Keratinocyte (primary cell): Measurements from ENCODE around the gene CDKAL1. TPM values are rescaled to one million over a fixed set of nuclear protein-coding genes. Genes with fewer than 3 reads are reported as not detected.

ENCODE experiments used
- DNase-seq: peaks from one replicate; pipeline ENCODE4 v3.0.0-alpha.2; 2011; ENCODE audit warnings: low read depth, missing footprints, low spot score
- FAIRE-seq: peaks from 2 replicates; lab custom pipeline; 2011; peaks lifted over from hg19 to GRCh38; lab: Jason Lieb, UNC
- H2AFZ ChIP-seq: 2 replicates; pipeline ENCODE4 v1.6.0; 2012; ENCODE audit warnings: low read length, control low read depth, inconsistent platforms; ENCODE audit not compliant: control insufficient read depth
- H3K27ac ChIP-seq: 2 replicates; pipeline ENCODE4 v1.5.1; 2011; ENCODE audit warnings: low read length; ENCODE audit not compliant: control insufficient read depth, insufficient read depth
- H3K27me3 ChIP-seq: 3 replicates; pipeline ENCODE4 v1.6.0; 2011; ENCODE audit warnings: low read length; ENCODE audit not compliant: control insufficient read depth, insufficient read depth; ENCODE audit errors: extremely low read depth
- H3K36me3 ChIP-seq, 2 experiments: 2 replicates in 1 of 2; 3 replicates in 1 of 2; pipeline ENCODE4 v1.5.1; 2011; ENCODE audit warnings: low read length in 2 of 2, mild to moderate bottlenecking in 1 of 2; ENCODE audit not compliant: control insufficient read depth in 2 of 2, insufficient read depth in 2 of 2; ENCODE audit errors: extremely low read depth in 1 of 2
- H3K4me1 ChIP-seq: 3 replicates; pipeline ENCODE4 v1.5.1; 2011; ENCODE audit warnings: low read length; ENCODE audit not compliant: control insufficient read depth, insufficient read depth; ENCODE audit errors: extremely low read depth
- H3K4me2 ChIP-seq: 3 replicates; pipeline ENCODE4 v1.6.0; 2011; ENCODE audit warnings: low read depth, low read length; ENCODE audit not compliant: control insufficient read depth, insufficient read depth; ENCODE audit errors: extremely low read depth
- H3K4me3 ChIP-seq, 3 experiments: fragments of 200-600 bp in 1 of 3; sonication (generic) in 1 of 3; 2 replicates in 2 of 3; 3 replicates in 1 of 3; pipeline ENCODE4 v1.5.1; 2011 to 2016; ENCODE audit warnings: low read length in 3 of 3, mild to moderate bottlenecking in 3 of 3, control low read depth in 2 of 3, inconsistent platforms in 1 of 3, low read depth in 1 of 3, mixed read lengths in 1 of 3, mixed run types in 1 of 3, moderate library complexity in 1 of 3; ENCODE audit not compliant: control insufficient read depth in 2 of 3, insufficient read depth in 2 of 3; ENCODE audit errors: extremely low read depth in 1 of 3
- H3K79me2 ChIP-seq: 2 replicates; pipeline ENCODE4 v1.6.0; 2012; ENCODE audit warnings: low read length; ENCODE audit not compliant: control insufficient read depth, insufficient read depth
- H3K9ac ChIP-seq: 3 replicates; pipeline ENCODE4 v1.6.0; 2011; ENCODE audit warnings: low read length; ENCODE audit not compliant: control insufficient read depth, insufficient read depth; ENCODE audit errors: extremely low read depth
- H3K9me1 ChIP-seq: 3 replicates; pipeline ENCODE4 v1.6.0; 2011; ENCODE audit warnings: low read length; ENCODE audit not compliant: control insufficient read depth, insufficient read depth; ENCODE audit errors: extremely low read depth
- H3K9me3 ChIP-seq: 2 replicates; pipeline ENCODE4 v1.5.1; 2012; ENCODE audit warnings: low read depth, low read length; ENCODE audit not compliant: control insufficient read depth
- H4K20me1 ChIP-seq: 3 replicates; pipeline ENCODE4 v1.6.0; 2011; ENCODE audit warnings: low read length; ENCODE audit not compliant: control insufficient read depth, insufficient read depth; ENCODE audit errors: extremely low read depth
- EZH2 ChIP-seq: IDR thresholded peaks from one replicate; pipeline ENCODE4 v1.6.1; 2012; ENCODE audit warnings: inconsistent platforms, mild to moderate bottlenecking, low read length, moderate library complexity
- dilution Hi-C: fragments of 300-500 bp; cut with MboI; formaldehyde crosslinking; loops from one replicate; pipeline ENCODE4 v1.7.0; 2020; ENCODE audit warnings: low sequenced_read_pairs; ENCODE audit not compliant: extremely low pct_ligation_motif_present
- polyA plus RNA-seq, 5 experiments: library from polyadenylated mRNA; depleted of rRNA in 3 of 5; stranded (reverse) in 3 of 5; stranded (forward) in 1 of 5; unstranded in 1 of 5; fragments of >200 nt; gene quantifications; 1 replicate in 1 of 5; 2 replicates in 3 of 5; 3 replicates in 1 of 5; pipeline versions ENCODE4 v1.2.1 to v1.2.3, GENCODE V29; 2011 to 2012; ENCODE audit warnings: missing spikeins in 2 of 5, low read depth in 1 of 5, low replicate concordance in 1 of 5
- TF ChIP-seq, protein P1 (sequence below), 3 experiments: IDR thresholded peaks in 1 of 3; conservative IDR thresholded peaks in 1 of 3; optimal IDR thresholded peaks in 1 of 3; 2 replicates in 2 of 3; 3 replicates in 1 of 3; pipeline versions ENCODE3 to v1.5.1; 2011; ENCODE audit warnings: low read length in 3 of 3, mild to moderate bottlenecking in 3 of 3, moderate library complexity in 2 of 3, control low read depth in 1 of 3, inconsistent platforms in 1 of 3; ENCODE audit not compliant: insufficient read depth in 2 of 3; ENCODE audit errors: extremely low read depth in 1 of 3

The CDKAL1 gene
- polyA plus RNA-seq, 1 donor (not counting 4 experiments of a cell fraction or from before 2014, with no cell fraction given): 5.6 TPM

DNA sequence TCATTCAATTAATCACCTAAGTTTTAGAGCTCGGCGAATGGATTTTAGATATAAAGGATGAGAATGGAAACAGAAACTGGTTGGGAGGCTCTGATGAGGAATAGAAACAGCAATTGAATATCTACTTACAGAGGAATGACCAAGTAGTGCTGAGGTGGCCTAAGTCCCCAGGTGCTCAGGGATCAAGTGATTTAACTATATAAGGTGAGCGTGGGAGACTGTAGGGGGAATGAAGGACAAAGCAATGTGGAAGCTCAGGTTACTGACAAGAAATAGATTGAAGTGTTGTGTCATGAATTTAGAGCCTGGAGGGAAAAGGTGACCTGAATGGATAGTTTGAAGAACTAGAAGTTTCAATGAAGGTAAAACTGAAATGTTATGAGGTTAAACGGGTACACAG is 563.9 kb downstream of the CDKAL1 start:
- Histone ChIP-seq H2AFZ (no peak overlapping the region), H3K9me3 (no peaks in the 10 kb centered on the region), H3K9me1 (no peaks in the 10 kb centered on the region), H3K4me2 (no peak overlapping the region), H3K9ac (no peak overlapping the region), H3K4me1 (no peaks in the 10 kb centered on the region), H3K4me3 (no peak overlapping the region), H3K79me2 (no peaks in the 10 kb centered on the region), H3K27ac (no peak overlapping the region), H4K20me1 (no peaks in the 10 kb centered on the region), H3K27me3 (no peaks in the 10 kb centered on the region), H3K36me3 (no peaks in the 10 kb centered on the region)
- TF ChIP-seq, protein P1, sequence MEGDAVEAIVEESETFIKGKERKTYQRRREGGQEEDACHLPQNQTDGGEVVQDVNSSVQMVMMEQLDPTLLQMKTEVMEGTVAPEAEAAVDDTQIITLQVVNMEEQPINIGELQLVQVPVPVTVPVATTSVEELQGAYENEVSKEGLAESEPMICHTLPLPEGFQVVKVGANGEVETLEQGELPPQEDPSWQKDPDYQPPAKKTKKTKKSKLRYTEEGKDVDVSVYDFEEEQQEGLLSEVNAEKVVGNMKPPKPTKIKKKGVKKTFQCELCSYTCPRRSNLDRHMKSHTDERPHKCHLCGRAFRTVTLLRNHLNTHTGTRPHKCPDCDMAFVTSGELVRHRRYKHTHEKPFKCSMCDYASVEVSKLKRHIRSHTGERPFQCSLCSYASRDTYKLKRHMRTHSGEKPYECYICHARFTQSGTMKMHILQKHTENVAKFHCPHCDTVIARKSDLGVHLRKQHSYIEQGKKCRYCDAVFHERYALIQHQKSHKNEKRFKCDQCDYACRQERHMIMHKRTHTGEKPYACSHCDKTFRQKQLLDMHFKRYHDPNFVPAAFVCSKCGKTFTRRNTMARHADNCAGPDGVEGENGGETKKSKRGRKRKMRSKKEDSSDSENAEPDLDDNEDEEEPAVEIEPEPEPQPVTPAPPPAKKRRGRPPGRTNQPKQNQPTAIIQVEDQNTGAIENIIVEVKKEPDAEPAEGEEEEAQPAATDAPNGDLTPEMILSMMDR (optimal IDR thresholded peaks at IDR 0.05 in 1 of 3, IDR thresholded peaks at IDR 0.05 in 1 of 3, conservative IDR thresholded peaks at IDR 0.05 in 1 of 3; ENCODE audit: extremely low read depth in 1 of 3, insufficient read depth in 2 of 3, low read length in 3 of 3): no peak
- no peak for TF ChIP-seq EZH2
- FAIRE-seq: no peak
- DNase-seq: no peak
- dilution Hi-C loops: no loop called here

DNA sequence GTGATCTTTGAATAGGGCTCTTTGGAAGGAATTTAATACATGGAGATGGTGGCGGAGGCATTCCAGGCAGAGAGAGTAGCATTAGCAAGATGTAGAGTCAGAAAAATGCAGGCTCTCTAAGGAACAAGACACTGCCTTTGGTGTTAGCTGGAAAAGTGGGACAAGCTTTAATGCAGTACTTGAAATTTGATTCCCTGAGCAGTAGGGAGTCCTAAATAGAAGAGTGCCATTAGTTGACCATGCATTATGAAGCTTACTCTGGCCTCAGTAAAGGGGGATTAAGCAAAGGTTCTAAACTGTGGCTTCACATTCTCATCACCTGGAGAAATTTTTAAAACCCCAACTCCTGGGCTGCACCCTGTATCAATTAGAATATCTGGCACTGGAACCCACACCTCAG is 564.5 kb downstream of the CDKAL1 start:
- H3K9me1 ChIP-seq: no peaks in the 10 kb centered on the region
- no peaks in the 10 kb centered on the region for H3K9me3 ChIP-seq
- H3K27ac ChIP-seq: no peak overlapping the region
- TF ChIP-seq, protein P1 (optimal IDR thresholded peaks at IDR 0.05 in 1 of 3, IDR thresholded peaks at IDR 0.05 in 1 of 3, conservative IDR thresholded peaks at IDR 0.05 in 1 of 3; ENCODE audit: extremely low read depth in 1 of 3, insufficient read depth in 2 of 3, low read length in 3 of 3): no peak
- no peak for TF ChIP-seq EZH2
- peaks cover 2% of the 10 kb centered on the region for H3K4me1 ChIP-seq
- H4K20me1 ChIP-seq: no peaks in the 10 kb centered on the region
- no peak overlapping the region for H3K4me3 ChIP-seq
- dilution Hi-C loops: no loop called here
- no peaks in the 10 kb centered on the region for H3K79me2 ChIP-seq
- H3K36me3 ChIP-seq: no peaks in the 10 kb centered on the region
- DNase-seq: no peak
- no peak overlapping the region for H3K9ac ChIP-seq
- no peak for FAIRE-seq
- H2AFZ ChIP-seq: no peak overlapping the region
- no peaks in the 10 kb centered on the region for H3K27me3 ChIP-seq
- H3K4me2 ChIP-seq: no peak overlapping the region
